Suppressor macrophage treated with lipopolysaccharide for 1 hour (primary cell): ENCODE measurements around the gene INPP1.

Experiments used
- DNase-seq, 3 donors: peaks; one replicate each; pipeline ENCODE4 v3.0.0-alpha.2; 2020 to 2022

Gene INPP1

GRCh38 chr2:190410166-190410565 is 66.8 kb downstream of the INPP1 start:
- DNase-seq: peak in 1 of 3 donors; percentile 33

- no peak for DNase-seq
Measured at GRCh38 chr2:190412966-190413365, 69.6 kb downstream of the INPP1 start.

GRCh38 chr2:190413421-190413820 is 70.0 kb downstream of the INPP1 start:
- peak; percentile 62 to 67 (median 63) for DNase-seq

DNA sequence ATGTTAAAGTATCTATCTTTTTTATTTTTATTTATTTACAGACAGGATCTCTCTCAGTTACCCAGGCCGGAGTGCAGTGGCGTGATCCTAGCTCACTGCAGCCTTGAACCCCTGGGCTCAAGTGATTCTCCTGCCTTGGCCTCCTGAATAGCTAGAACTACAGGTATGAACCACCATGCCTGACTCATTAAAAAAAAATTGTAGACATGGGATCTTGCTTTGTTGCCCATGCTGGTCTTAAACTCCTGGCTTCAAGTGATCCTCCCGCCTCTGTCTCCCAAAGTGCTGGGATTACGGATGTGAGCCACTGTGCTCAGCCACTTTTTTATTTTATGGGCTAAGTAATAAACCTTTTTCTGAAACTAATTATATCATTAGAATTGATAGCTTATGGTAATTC is 71.9 kb downstream of the INPP1 start:
- DNase-seq: no peak

DNA sequence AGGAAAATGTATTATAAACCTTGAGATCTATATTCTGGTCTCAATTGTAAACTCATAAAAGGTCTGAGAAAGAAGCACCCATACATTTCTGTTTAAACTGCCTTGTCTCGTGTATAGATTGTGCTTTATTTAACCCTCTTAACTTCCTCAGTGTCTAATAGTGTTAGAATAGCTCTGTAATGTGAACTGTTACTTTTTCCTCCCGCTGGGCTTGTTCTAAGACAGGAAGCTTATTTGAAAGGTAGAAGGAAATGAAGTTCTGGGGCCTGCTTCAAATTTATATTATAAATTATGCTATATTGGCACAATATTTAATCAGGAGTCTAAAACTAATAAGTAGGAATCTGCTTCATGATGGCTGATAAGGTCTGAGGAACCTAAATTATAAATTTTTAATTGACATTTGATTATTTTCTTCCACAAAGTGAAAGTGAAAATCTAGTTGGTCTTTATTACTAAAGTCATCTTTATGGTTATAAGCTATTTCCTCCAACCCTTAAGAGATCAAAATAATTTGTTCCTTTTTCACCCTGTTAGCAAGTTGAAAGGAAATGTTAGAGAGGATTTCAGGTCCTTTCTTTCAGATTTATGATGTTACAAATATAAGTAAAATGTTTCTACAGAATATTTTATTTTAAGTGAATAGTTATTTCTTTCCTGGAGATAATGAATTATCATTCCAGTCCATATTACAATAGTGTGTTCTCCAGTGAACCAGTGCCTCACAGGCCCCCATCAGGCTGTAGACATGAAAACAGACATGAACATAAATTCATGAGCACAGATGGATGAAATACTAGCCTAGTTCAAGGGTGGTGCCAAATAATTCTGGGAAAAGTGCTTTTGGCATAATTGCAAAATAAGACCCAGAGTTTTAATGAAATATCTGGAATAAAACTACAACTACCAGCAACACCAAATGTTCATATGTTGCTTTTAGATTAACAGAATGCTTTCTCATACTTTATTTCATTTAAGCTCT is 72.7 kb downstream of the INPP1 start:
- DNase-seq: peak in 1 of 3 donors; percentile 20

DNA sequence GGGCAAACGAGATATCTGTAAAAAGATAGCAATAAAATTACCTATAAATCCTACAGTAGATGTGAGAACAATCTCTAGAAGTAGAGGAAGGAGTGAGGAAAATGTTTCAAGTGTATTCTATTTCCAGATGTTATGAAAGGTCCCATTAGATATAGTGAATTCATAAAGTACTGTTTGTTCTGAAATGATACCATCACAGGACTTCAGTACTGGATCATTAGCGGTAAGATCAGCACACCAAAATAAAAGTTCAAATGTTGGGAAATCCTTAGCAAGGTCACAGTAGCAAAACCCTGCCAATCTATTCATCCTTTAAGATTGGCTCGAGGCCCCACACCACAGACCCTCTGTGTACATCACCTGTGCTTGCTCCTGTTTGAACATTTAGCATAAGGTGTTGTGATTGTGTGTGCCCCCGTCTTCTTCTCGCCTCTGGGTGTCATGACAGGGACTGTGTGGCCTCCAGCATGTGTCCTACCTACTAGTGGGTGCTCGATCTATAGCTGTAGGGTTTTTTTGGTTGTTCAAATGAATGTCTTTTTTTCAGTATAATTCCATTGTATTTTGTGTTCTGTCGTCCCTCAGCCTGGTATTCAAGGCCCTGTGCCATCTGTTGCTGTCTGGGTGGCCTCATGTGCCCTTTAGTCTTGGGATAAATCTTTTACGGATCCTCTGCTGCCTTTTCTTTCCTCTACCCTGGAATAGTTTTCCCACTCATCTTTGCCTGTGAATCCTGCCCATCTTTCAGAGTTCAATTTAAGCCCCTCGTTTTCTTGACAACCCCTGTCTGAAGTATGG is 73.9 kb downstream of the INPP1 start:
- DNase-seq: no peak

DNA sequence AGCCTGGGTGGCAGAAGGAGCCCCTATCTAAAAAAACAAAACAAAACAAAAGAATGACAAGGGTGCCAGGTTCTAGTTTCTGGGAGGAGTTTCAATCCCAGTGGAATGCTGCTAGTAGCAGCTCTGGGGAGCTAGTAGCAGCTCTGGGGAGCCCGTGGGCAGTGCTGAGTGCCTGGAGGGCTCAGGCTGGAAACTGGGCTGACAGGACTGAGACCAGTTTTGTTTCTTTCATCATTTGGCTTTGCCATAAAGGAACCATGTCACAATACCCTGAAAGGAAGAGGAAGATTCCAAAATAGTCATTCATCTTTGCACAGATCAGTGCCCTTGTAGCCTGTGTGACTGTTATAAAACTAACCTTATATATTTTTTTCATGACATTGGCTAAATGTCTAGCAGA is 75.3 kb downstream of the INPP1 start:
- peak; percentile 25 to 45 (median 35) for DNase-seq

DNA sequence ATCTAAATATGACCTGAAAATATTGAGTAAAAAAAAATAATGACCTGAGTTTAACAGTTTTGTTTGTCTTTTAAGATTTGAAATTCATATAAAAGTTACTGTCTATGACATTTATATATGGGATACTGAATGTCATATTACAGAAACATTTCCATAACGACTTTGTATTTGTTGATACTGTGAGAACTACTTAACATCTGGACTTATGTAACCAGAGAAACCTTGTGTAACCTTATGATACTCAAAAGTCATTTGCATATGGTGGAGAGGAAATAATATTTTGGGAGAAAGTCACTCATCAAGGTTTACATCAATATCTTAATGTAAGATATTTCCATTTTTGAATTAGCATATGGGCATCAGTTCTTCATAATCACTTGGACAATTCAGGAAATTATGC is 77.4 kb downstream of the INPP1 start:
- DNase-seq: no peak
